ENCODE results near the gene CDIPT. TPM values are rescaled to one million over a fixed set of nuclear protein-coding genes. Genes with fewer than 3 reads are reported as not detected.

Gene CDIPT
- total RNA-seq, 1 donor from 2014 or later = 49.7 TPM

GRCh38 chr16:29813644-29814562 is 49.1 kb downstream of the CDIPT start:
- no peaks in the 10 kb centered on the region for H3K9me3 Mint-ChIP-seq
- peaks cover 65% of the 10 kb centered on the region for H3K4me1 Mint-ChIP-seq
- no peaks in the 10 kb centered on the region for H3K27me3 Mint-ChIP-seq (ENCODE audit: low read depth)
- no peak for TF ChIP-seq CTCF (IDR thresholded peaks at IDR 0.05; ENCODE audit: unreplicated experiment)
- peak overlapping the region; percentile 54 for H3K4me3 Mint-ChIP-seq
- no peak overlapping the region for H3K27ac Mint-ChIP-seq
- DNase-seq (ENCODE audit: low spot score in 2 of 2, unreplicated experiment in 2 of 2) = no peak
- H3K36me3 Mint-ChIP-seq = peaks cover 2% of the 10 kb centered on the region

- peaks cover 1% of the 10 kb centered on the region for H3K36me3 Mint-ChIP-seq
- peaks cover 70% of the 10 kb centered on the region for H3K4me1 Mint-ChIP-seq
- H3K27ac Mint-ChIP-seq = peak overlapping the region; percentile 90
- H3K9me3 Mint-ChIP-seq = no peaks in the 10 kb centered on the region
- no peak for DNase-seq (ENCODE audit: low spot score in 2 of 2, unreplicated experiment in 2 of 2)
- H3K4me3 Mint-ChIP-seq = peak overlapping the region; percentile 80
- TF ChIP-seq CTCF (IDR thresholded peaks at IDR 0.05; ENCODE audit: unreplicated experiment) = no peak
- no peaks in the 10 kb centered on the region for H3K27me3 Mint-ChIP-seq (ENCODE audit: low read depth)
Observed at GRCh38 chr16:29812754-29813643, 50.0 kb downstream of the CDIPT start.

GRCh38 chr16:29811896-29812665 is 50.9 kb downstream of the CDIPT start, which contains the start of gene PRRT2:
PRRT2 (plus strand) TSS chr16:29812193; CDS start chr16:29813055, 862 bp downstream.
- H3K9me3 Mint-ChIP-seq = no peaks in the 10 kb centered on the region
- peak; percentile 69 to 76 for DNase-seq (ENCODE audit: low spot score in 2 of 2, unreplicated experiment in 2 of 2)
- TF ChIP-seq CTCF (IDR thresholded peaks at IDR 0.05; ENCODE audit: unreplicated experiment) = no peak
- no peaks in the 10 kb centered on the region for H3K27me3 Mint-ChIP-seq (ENCODE audit: low read depth)
- H3K27ac Mint-ChIP-seq = peak within 1 kb of the TSS; percentile 99
- peak within 1 kb of the TSS; percentile 80 for H3K4me3 Mint-ChIP-seq
- peaks cover 73% of the 10 kb centered on the region for H3K4me1 Mint-ChIP-seq
- H3K36me3 Mint-ChIP-seq = peaks cover 1% of the 10 kb centered on the region

- TF ChIP-seq CTCF (IDR thresholded peaks at IDR 0.05; ENCODE audit: unreplicated experiment) = no peak
- H3K36me3 Mint-ChIP-seq = peaks cover 1% of the 10 kb centered on the region
- no peaks in the 10 kb centered on the region for H3K27me3 Mint-ChIP-seq (ENCODE audit: low read depth)
- H3K4me1 Mint-ChIP-seq = peaks cover 68% of the 10 kb centered on the region
- H3K4me3 Mint-ChIP-seq = peak overlapping the region; percentile 80
- peak overlapping the region; percentile 99 for H3K27ac Mint-ChIP-seq
- peak; percentile 82 to 87 for DNase-seq (ENCODE audit: low spot score in 2 of 2, unreplicated experiment in 2 of 2)
- no peaks in the 10 kb centered on the region for H3K9me3 Mint-ChIP-seq
Observed at GRCh38 chr16:29811170-29811895, 51.7 kb downstream of the CDIPT start.

All from mesothelial cell of epicardium (in vitro differentiated cells).